Fibroblast of lung (primary cell): Measurements from ENCODE around the gene UBE2H.

Source experiments
- CTCF ChIP-seq, 2 donors: IDR thresholded peaks in 1 of 2; conservative IDR thresholded peaks in 1 of 2; 1 replicate in 1 of 2; 2 replicates in 1 of 2; pipeline ENCODE4 v1.5.1; 2011 to 2012; ENCODE audit warnings: low read length in 2 of 2, control low read depth in 1 of 2, inconsistent platforms in 1 of 2, low read depth in 1 of 2, mild to moderate bottlenecking in 1 of 2
- EZH2 ChIP-seq: IDR thresholded peaks from 2 replicates; pipeline ENCODE4 v1.5.1; 2012; ENCODE audit warnings: low read length, control low read depth, mild to moderate bottlenecking; ENCODE audit errors: missing control alignments

GRCh38 chr7:129989466-129989865 lies 36.7 kb upstream of the UBE2H start:
- TF ChIP-seq EZH2 (no peak), CTCF (conservative IDR thresholded peaks at IDR 0.05 in 1 of 2, IDR thresholded peaks at IDR 0.05 in 1 of 2; ENCODE audit: low read depth in 1 of 2, low read length in 2 of 2) (no peak)
